ENCODE data around the gene DNAAF1. TPM values are rescaled to one million over a fixed set of nuclear protein-coding genes. Genes with fewer than 3 reads are reported as not detected.

Gene DNAAF1
- total and polyA plus RNA-seq, 2 of the 8 experiments (the other 6 are each of a cell fraction or from before 2014, with no cell fraction given) = 0.09 to 0.15 TPM

DNA sequence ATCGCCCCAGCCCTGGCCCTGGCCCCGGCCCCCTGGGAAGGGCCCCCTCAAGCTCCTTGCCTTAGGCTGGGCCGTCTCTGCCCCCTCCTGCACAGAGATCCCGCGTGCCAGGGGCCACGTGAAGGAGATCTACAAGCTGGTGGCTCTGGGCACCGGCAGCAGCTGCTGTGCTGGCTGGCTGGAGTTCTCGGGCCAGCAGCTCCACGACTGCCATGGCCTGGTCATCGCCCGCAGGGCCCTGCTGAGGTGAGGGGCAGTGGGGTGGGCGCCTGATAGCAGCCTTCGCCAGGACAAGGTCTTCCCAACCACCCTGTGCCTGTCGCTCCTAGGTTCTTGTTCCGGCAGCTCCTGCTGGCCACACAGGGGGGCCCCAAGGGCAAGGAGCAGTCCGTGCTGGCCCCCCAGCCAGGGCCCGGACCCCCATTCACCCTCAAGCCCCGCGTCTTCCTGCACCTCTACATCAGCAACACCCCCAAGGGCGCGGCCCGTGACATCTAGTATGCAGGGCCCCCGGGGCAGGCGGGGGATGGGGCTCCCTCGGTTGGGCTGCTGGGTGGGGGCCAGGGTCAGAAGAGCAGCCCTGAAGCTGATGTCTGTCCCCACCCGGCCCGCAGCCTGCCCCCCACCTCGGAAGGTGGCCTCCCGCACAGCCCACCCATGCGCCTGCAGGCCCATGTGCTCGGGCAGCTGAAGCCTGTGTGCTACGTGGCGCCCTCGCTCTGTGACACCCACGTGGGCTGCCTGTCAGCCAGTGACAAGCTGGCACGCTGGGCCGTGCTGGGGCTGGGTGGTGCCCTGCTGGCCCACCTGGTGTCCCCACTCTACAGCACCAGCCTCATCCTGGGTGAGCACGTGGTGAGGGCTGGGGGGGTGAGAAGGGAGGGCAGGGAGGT lies 50.3 kb downstream of the DNAAF1 start:
- H3K27me3 ChIP-seq (replicated peaks in 1 of 4; ENCODE audit: control insufficient read depth in 3 of 4, extremely low read depth in 1 of 4, insufficient read depth in 3 of 4, low read length in 3 of 4) = no peaks in the 10 kb centered on the region
- no peak overlapping the region for H3K27ac ChIP-seq (ENCODE audit: low read depth, low read length)
- no peaks in the 10 kb centered on the region; a peak in 1 of 4 replicates for H3K9me3 ChIP-seq (ENCODE audit: insufficient read depth in 2 of 2, low read depth in 1 of 2, low read length in 1 of 2)
- H4K8ac ChIP-seq (ENCODE audit: extremely low read depth, insufficient read depth, low read length) = peak overlapping the region; percentile 47; the same call in 1 of the 2 replicates
- no peak overlapping the region for H3K18ac ChIP-seq (ENCODE audit: extremely low read depth, low read length)
- FAIRE-seq = no peak
- peaks cover 0 to 3% (median under 1%) of the 10 kb centered on the region in 4 experiments; a peak in 3 of 7 replicates for H3K4me1 ChIP-seq (replicated peaks in 1 of 4; ENCODE audit: control insufficient read depth in 3 of 4, insufficient read depth in 4 of 4, low read length in 3 of 4)
- no peak overlapping the region for H2AK5ac ChIP-seq (ENCODE audit: low read depth, low read length)
- peak overlapping the region; percentile 68; the same call in 1 of the 2 replicates for H2BK12ac ChIP-seq (ENCODE audit: low read depth, low read length)
- ChIA-PET CTCF (ENCODE audit: partially characterized antibody) (interaction anchor here (0.6 to 1.9 kb wide), 8 partner anchors 9 to 287 kb away, joined by 3 to 7 read pairs (median 3); partner anchors contain the start of gene TAF1C), POLR2A (ENCODE audit: partially characterized antibody) (interaction anchor here (1.0 to 1.1 kb wide), 2 partner anchors 8 to 24 kb away, joined by 3 read pairs; partner anchors contain the start of gene TAF1C)
- H3K79me1 ChIP-seq (ENCODE audit: low read depth, low read length) = no peaks in the 10 kb centered on the region
- no peak overlapping the region for H2BK120ac ChIP-seq (replicated peaks; ENCODE audit: low read depth, low read length)
- H3K56ac ChIP-seq (replicated peaks; ENCODE audit: insufficient read length, low read depth, low read length) = no peak overlapping the region
- no peak overlapping the region for H4K91ac ChIP-seq (replicated peaks; ENCODE audit: insufficient read length, low read length)
- H3K79me2 ChIP-seq (ENCODE audit: control insufficient read depth in 1 of 2, insufficient read depth in 2 of 2, low read length in 2 of 2) = no peaks in the 10 kb centered on the region
- H3K4me2 ChIP-seq (ENCODE audit: insufficient read depth in 1 of 2, low read depth in 2 of 2, low read length in 2 of 2) = no peak overlapping the region
- no peak overlapping the region for H3K23ac ChIP-seq (ENCODE audit: insufficient read length)
- 91% methylated on average over 22 of the region's 38 CpGs; no CpG with 5 or more reads in 1 of the 2 experiments for WGBS, 2 experiments (ENCODE audit: extremely low coverage in 1 of 2, insufficient coverage in 1 of 2, insufficient read length in 1 of 2, insufficient replicate concordance in 2 of 2, low coverage in 1 of 2, low lambda C conversion rate in 2 of 2, missing lambda C conversion rate in 1 of 2)
- H2AFZ ChIP-seq (ENCODE audit: low read length) = no peak overlapping the region
- H4K5ac ChIP-seq (ENCODE audit: insufficient read length, low read depth, low read length) = no peak overlapping the region
- no peak for DNase-seq (ENCODE audit: low read depth in 1 of 2, low spot score in 2 of 2)
- H3K36me3 ChIP-seq (ENCODE audit: control insufficient read depth in 2 of 4, insufficient read depth in 4 of 4, low read length in 3 of 4) = no peaks in the 10 kb centered on the region
- no peak overlapping the region for H3K4me3 ChIP-seq (ENCODE audit: extremely low read depth in 1 of 4, insufficient read depth in 2 of 4, low read depth in 3 of 4, low read length in 4 of 4)
- no peak overlapping the region for H3K4ac ChIP-seq (replicated peaks; ENCODE audit: insufficient read length, low read depth, low read length)
- no peak overlapping the region for H3K9ac ChIP-seq (replicated peaks in 1 of 4; ENCODE audit: extremely low read depth in 1 of 4, low read depth in 3 of 4, low read length in 3 of 4)
- no peaks in the 10 kb centered on the region for H4K20me1 ChIP-seq (replicated peaks in 1 of 2; ENCODE audit: control insufficient read depth in 1 of 2, insufficient read depth in 2 of 2, low read length in 2 of 2)
- no peak overlapping the region for H2BK15ac ChIP-seq (ENCODE audit: low read length)
- no peak overlapping the region for H2BK5ac ChIP-seq (ENCODE audit: low read depth, low read length)
- no peak overlapping the region for H2BK20ac ChIP-seq (ENCODE audit: low read length)
- H3K23me2 ChIP-seq (ENCODE audit: low read depth, low read length) = no peaks in the 10 kb centered on the region
- no peak overlapping the region for H3K14ac ChIP-seq (ENCODE audit: insufficient read length)

Measured in H1 (cell line).